H1 (cell line): ENCODE measurements around the gene CALU. TPM values are rescaled to one million over a fixed set of nuclear protein-coding genes. Genes with fewer than 3 reads are reported as not detected.

Source experiments
- CTCF ChIA-PET: fragments of 300-600 bp; sonication (Branson Sonifier 250); formaldehyde crosslinking; loops from one replicate; lab custom pipeline; 2021; ENCODE audit not compliant: partially characterized antibody; lab: Charles Lee
- POLR2A ChIA-PET: fragments of 300-600 bp; sonication (Branson Sonifier 250); formaldehyde crosslinking; loops from one replicate; lab custom pipeline; 2021; ENCODE audit warnings: inconsistent platforms; ENCODE audit not compliant: partially characterized antibody; lab: Charles Lee
- DNase-seq, 2 experiments: peaks; one replicate each; pipeline versions ENCODE4 v3.0.0 to v3.0.0-alpha.2; 2010 to 2022; ENCODE audit warnings: low spot score in 2 of 2, low read depth in 1 of 2, mixed read lengths in 1 of 2
- FAIRE-seq: peaks from 2 replicates; lab custom pipeline; 2011; peaks lifted over from hg19 to GRCh38; lab: Jason Lieb, UNC
- H2AFZ ChIP-seq: 2 replicates; pipeline ENCODE4 v1.8.1; 2012; ENCODE audit warnings: low read length, inconsistent platforms
- H2AK5ac ChIP-seq: 2 replicates; pipeline ENCODE4 v1.6.1; 2013; ENCODE audit warnings: low read depth, low read length
- H2BK120ac ChIP-seq: replicated peaks from 2 replicates; pipeline ENCODE3; 2013; ENCODE audit warnings: low read depth, low read length, inconsistent platforms
- H2BK12ac ChIP-seq: 2 replicates; pipeline ENCODE4 v1.6.1; 2013; ENCODE audit warnings: low read depth, low read length
- H2BK15ac ChIP-seq: 2 replicates; pipeline ENCODE4 v1.6.1; 2013; ENCODE audit warnings: low read length
- H2BK20ac ChIP-seq: 2 replicates; pipeline ENCODE4 v1.6.1; 2013; ENCODE audit warnings: low read length
- H2BK5ac ChIP-seq: 2 replicates; pipeline ENCODE4 v1.6.1; 2013; ENCODE audit warnings: low read depth, low read length
- H3K14ac ChIP-seq: 2 replicates; pipeline ENCODE4 v1.6.1; 2013; ENCODE audit warnings: inconsistent platforms; ENCODE audit not compliant: insufficient read length
- H3K18ac ChIP-seq: 2 replicates; pipeline ENCODE4 v1.6.1; 2013; ENCODE audit warnings: low read length; ENCODE audit errors: extremely low read depth
- H3K23ac ChIP-seq: 2 replicates; pipeline ENCODE4 v1.6.1; 2013; ENCODE audit warnings: inconsistent platforms; ENCODE audit not compliant: insufficient read length
- H3K23me2 ChIP-seq: 2 replicates; pipeline ENCODE4 v1.6.1; 2013; ENCODE audit warnings: low read depth, low read length
- H3K27ac ChIP-seq: 2 replicates; pipeline ENCODE4 v1.6.1; 2011; ENCODE audit warnings: low read depth, low read length, inconsistent platforms
- H3K27me3 ChIP-seq, 4 experiments: replicated peaks in 1 of 4; 1 replicate in 1 of 4; 2 replicates in 3 of 4; pipeline versions ENCODE4 v1.6.1 to v1.8.1; 2011 to 2013; ENCODE audit warnings: low read length in 3 of 4, mild to moderate bottlenecking in 3 of 4, inconsistent platforms in 2 of 4, mixed read lengths in 2 of 4, moderate library complexity in 1 of 4; ENCODE audit not compliant: control insufficient read depth in 3 of 4, insufficient read depth in 3 of 4; ENCODE audit errors: extremely low read depth in 1 of 4
- H3K36me3 ChIP-seq, 4 experiments: 2 replicates each; pipeline versions ENCODE4 v1.6.1 to v1.8.1; 2011 to 2013; ENCODE audit warnings: mild to moderate bottlenecking in 4 of 4, low read length in 3 of 4, moderate library complexity in 2 of 4, control low read depth in 1 of 4, inconsistent platforms in 1 of 4; ENCODE audit not compliant: insufficient read depth in 4 of 4, control insufficient read depth in 2 of 4
- H3K4ac ChIP-seq: replicated peaks from 2 replicates; pipeline ENCODE3; 2013; ENCODE audit warnings: low read length, low read depth, mixed read lengths, inconsistent platforms; ENCODE audit not compliant: insufficient read length
- H3K4me1 ChIP-seq, 4 experiments: replicated peaks in 1 of 4; 1 replicate in 1 of 4; 2 replicates in 3 of 4; pipeline versions ENCODE4 v1.6.1 to v1.8.1; 2011 to 2013; ENCODE audit warnings: low read length in 3 of 4, inconsistent platforms in 2 of 4, mixed read lengths in 1 of 4; ENCODE audit not compliant: insufficient read depth in 4 of 4, control insufficient read depth in 3 of 4
- H3K4me2 ChIP-seq, 2 experiments: 2 replicates each; pipeline versions ENCODE4 v1.6.1 to v1.8.1; 2011 to 2013; ENCODE audit warnings: low read depth in 2 of 2, low read length in 2 of 2, control low read depth in 1 of 2, inconsistent platforms in 1 of 2, mild to moderate bottlenecking in 1 of 2; ENCODE audit not compliant: insufficient read depth in 1 of 2
- H3K4me3 ChIP-seq, 4 experiments: fragments of 200-600, 300-600 bp in 1 of 4; sonication (generic), shearing (Covaris generic), sonication (Bioruptor Twin) in 1 of 4; 2 replicates each; pipeline versions ENCODE4 v1.5.1 to v1.8.1; 2011 to 2016; ENCODE audit warnings: low read length in 4 of 4, low read depth in 3 of 4, control low read depth in 2 of 4, inconsistent platforms in 2 of 4, mild to moderate bottlenecking in 2 of 4, mixed read lengths in 1 of 4, moderate library complexity in 1 of 4; ENCODE audit not compliant: insufficient read depth in 2 of 4; ENCODE audit errors: extremely low read depth in 1 of 4
- H3K56ac ChIP-seq: replicated peaks from 2 replicates; pipeline ENCODE3; 2013; ENCODE audit warnings: low read depth, mild to moderate bottlenecking, mixed read lengths, low read length, inconsistent platforms; ENCODE audit not compliant: insufficient read length
- H3K79me1 ChIP-seq: 2 replicates; pipeline ENCODE4 v1.6.1; 2013; ENCODE audit warnings: low read depth, low read length, control low read depth
- H3K79me2 ChIP-seq, 2 experiments: 2 replicates each; pipeline versions ENCODE4 v1.6.1 to v1.8.1; 2012 to 2013; ENCODE audit warnings: low read length in 2 of 2, mild to moderate bottlenecking in 2 of 2, inconsistent platforms in 1 of 2; ENCODE audit not compliant: insufficient read depth in 2 of 2, control insufficient read depth in 1 of 2
- H3K9ac ChIP-seq, 4 experiments: replicated peaks in 1 of 4; 1 replicate in 1 of 4; 2 replicates in 3 of 4; pipeline versions ENCODE4 v1.6.1 to v1.8.1; 2011 to 2013; ENCODE audit warnings: low read depth in 3 of 4, low read length in 3 of 4, control low read depth in 2 of 4, mild to moderate bottlenecking in 2 of 4, moderate library complexity in 2 of 4, inconsistent platforms in 1 of 4; ENCODE audit errors: extremely low read depth in 1 of 4
- H3K9me3 ChIP-seq, 2 experiments: 2 replicates each; pipeline versions ENCODE4 v1.6.1 to v1.8.1; 2012 to 2013; ENCODE audit warnings: mild to moderate bottlenecking in 2 of 2, moderate library complexity in 2 of 2, control low read depth in 1 of 2, inconsistent platforms in 1 of 2, low read depth in 1 of 2, low read length in 1 of 2, mixed read lengths in 1 of 2; ENCODE audit not compliant: insufficient read depth in 2 of 2
- H4K20me1 ChIP-seq, 2 experiments: replicated peaks in 1 of 2; 2 replicates each; pipeline versions ENCODE3 to v1.8.1; 2011 to 2013; ENCODE audit warnings: inconsistent platforms in 2 of 2, low read length in 2 of 2, mild to moderate bottlenecking in 1 of 2; ENCODE audit not compliant: insufficient read depth in 2 of 2, control insufficient read depth in 1 of 2
- H4K5ac ChIP-seq: 2 replicates; pipeline ENCODE4 v1.6.1; 2013; ENCODE audit warnings: low read length, low read depth, mixed read lengths, inconsistent platforms; ENCODE audit not compliant: insufficient read length
- H4K8ac ChIP-seq: 2 replicates; pipeline ENCODE4 v1.8.0; 2013; ENCODE audit warnings: mild to moderate bottlenecking, moderate library complexity, low read length, inconsistent platforms; ENCODE audit not compliant: insufficient read depth; ENCODE audit errors: extremely low read depth
- H4K91ac ChIP-seq: replicated peaks from 2 replicates; pipeline ENCODE3; 2013; ENCODE audit warnings: low read length, mixed read lengths, inconsistent platforms; ENCODE audit not compliant: insufficient read length
- EGR1 ChIP-seq: IDR thresholded peaks from 2 replicates; pipeline ENCODE4 v1.6.1; 2011; ENCODE audit warnings: low read depth, low read length, borderline replicate concordance
- EZH2 ChIP-seq: fragments of 200-600 bp; sonication (generic); IDR thresholded peaks from 2 replicates; pipeline ENCODE4 v1.7.1; 2012; ENCODE audit warnings: low read depth, mild to moderate bottlenecking, moderate library complexity, low read length, inconsistent platforms; ENCODE audit not compliant: severe bottlenecking
- KDM4A ChIP-seq: IDR thresholded peaks from one replicate; pipeline ENCODE4 v1.7.1; 2012; ENCODE audit warnings: low read depth, mild to moderate bottlenecking, moderate library complexity, low read length, inconsistent platforms; ENCODE audit not compliant: severe bottlenecking
- NANOG ChIP-seq: IDR thresholded peaks from 2 replicates; pipeline ENCODE4 v1.6.1; 2011; ENCODE audit warnings: low read length, low read depth, mild to moderate bottlenecking, inconsistent platforms; ENCODE audit not compliant: insufficient read depth, poor library complexity, severe bottlenecking
- POLR2A ChIP-seq, 2 experiments: IDR thresholded peaks; 1 replicate in 1 of 2; 2 replicates in 1 of 2; pipeline ENCODE4 v1.6.1; 2011; ENCODE audit warnings: low read depth in 2 of 2, low read length in 2 of 2, mild to moderate bottlenecking in 2 of 2; ENCODE audit errors: control extremely low read depth in 1 of 2
- TAF1 ChIP-seq: IDR thresholded peaks from 2 replicates; pipeline ENCODE4 v1.6.1; 2011; ENCODE audit warnings: mild to moderate bottlenecking, low read depth, low read length
- WGBS, 2 experiments: shearing (Covaris generic) in 1 of 2; methylation state at CpG; one replicate each; pipeline versions ENCODE4 v1.1.6 to v1.1.7; 2013 to 2015; ENCODE audit warnings: low lambda C conversion rate in 2 of 2, mixed read lengths in 2 of 2, inconsistent platforms in 1 of 2, low coverage in 1 of 2, missing lambda C conversion rate in 1 of 2; ENCODE audit not compliant: insufficient replicate concordance in 2 of 2, insufficient coverage in 1 of 2, insufficient read length in 1 of 2; ENCODE audit errors: extremely low coverage in 1 of 2, missing lambda C conversion rate in 1 of 2; 5-methylcytosine and 5-hydroxymethylcytosine counted together
- polyA plus RNA-seq, 7 experiments: library from polyadenylated mRNA; depleted of rRNA in 3 of 7; stranded (reverse) in 5 of 7; unstranded in 2 of 7; fragments of >200 nt in 5 of 7; fragments of 200-250 nt in 2 of 7; gene quantifications; 1 replicate in 5 of 7; 2 replicates in 1 of 7; 4 replicates in 1 of 7; pipeline versions ENCODE4 v1.2.1 to v1.2.3, GENCODE V29; 2011 to 2013; ENCODE audit warnings: missing spikeins in 2 of 7, mixed read lengths in 2 of 7
- total RNA-seq: library from RNA; stranded (reverse); fragmentation: NEBNext Ultra II Directional; extraction: Animal tissue kit (Norgen Biotek cat#: 25700); gene quantifications from 2 replicates; pipeline ENCODE4 v1.2.1, GENCODE V29; 2021

Gene CALU
- total and polyA plus RNA-seq, 2 of the 8 experiments (the other 6 are each of a cell fraction or from before 2014, with no cell fraction given), result 67.2 to 170 TPM

DNA sequence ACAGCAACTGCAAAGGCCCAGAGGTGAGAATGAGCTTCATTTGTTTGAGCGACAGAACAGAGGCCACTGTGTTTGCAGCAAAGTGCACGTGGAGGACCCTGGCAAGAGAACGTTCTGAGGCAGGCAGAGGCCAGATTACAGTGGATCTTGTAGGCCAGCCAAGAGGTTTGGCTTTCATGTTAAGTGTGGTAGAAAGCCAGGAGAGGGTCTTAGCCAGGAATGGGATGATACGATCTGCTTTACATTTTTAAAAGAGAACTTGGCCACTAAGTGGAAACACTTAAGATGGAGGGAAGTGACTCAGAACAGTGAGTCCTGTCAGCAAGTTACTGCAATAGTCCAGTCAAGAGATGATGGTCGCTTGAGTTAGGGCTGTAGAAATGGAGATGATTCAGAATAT, 57.2 kb downstream of the CALU start:
- H3K23me2 ChIP-seq, result peaks cover 5% of the 10 kb centered on the region; the same call in 1 of the 2 replicates
- H4K5ac ChIP-seq, result no peak overlapping the region
- FAIRE-seq (no peak), DNase-seq (no peak)
- H2BK5ac ChIP-seq, result no peak overlapping the region
- H3K23ac ChIP-seq, result no peak overlapping the region
- POLR2A ChIA-PET, result interaction anchor here (0.9 to 2.4 kb wide), 5 partner anchors 9 to 342 kb away, joined by 3 to 9 read pairs (median 3); no protein-coding TSS in a partner anchor
- no peaks in the 10 kb centered on the region for H3K9me3 ChIP-seq
- no peak overlapping the region for H3K4me3 ChIP-seq
- no peak overlapping the region for H3K4ac ChIP-seq
- H4K8ac ChIP-seq, result no peak overlapping the region
- no peak overlapping the region for H2AFZ ChIP-seq
- no peak overlapping the region for H3K14ac ChIP-seq
- no peak overlapping the region for H3K4me2 ChIP-seq
- CTCF ChIA-PET, result interaction anchor here (0.9 to 5.8 kb wide), 4 partner anchors 10 to 85 kb away, joined by 3 to 42 read pairs (median 6); no protein-coding TSS in a partner anchor
- WGBS, 2 experiments, result 94% methylated on average over 4 of the region's 5 CpGs; no CpG with 5 or more reads in 1 of the 2 experiments
- no peak overlapping the region; a peak in 1 of 7 replicates for H3K9ac ChIP-seq
- no peaks in the 10 kb centered on the region for H3K79me2 ChIP-seq
- H3K79me1 ChIP-seq, result no peaks in the 10 kb centered on the region
- no peak for TF ChIP-seq EZH2
- TF ChIP-seq KDM4A, result no peak
- no peak for TF ChIP-seq NANOG
- TF ChIP-seq EGR1, result no peak
- TF ChIP-seq POLR2A (IDR thresholded peaks at IDR 0.05; ENCODE audit: control extremely low read depth in 1 of 2, low read depth in 2 of 2, low read length in 2 of 2), result no peak
- no peak for TF ChIP-seq TAF1
- no peak overlapping the region for H2BK20ac ChIP-seq
- H2BK12ac ChIP-seq, result no peak overlapping the region
- no peak overlapping the region for H4K91ac ChIP-seq
- H3K18ac ChIP-seq, result no peak overlapping the region
- peaks cover 6 to 11% (median 7%) of the 10 kb centered on the region in 4 experiments for H3K4me1 ChIP-seq
- no peak overlapping the region for H2BK120ac ChIP-seq
- no peak overlapping the region for H2BK15ac ChIP-seq
- H2AK5ac ChIP-seq, result no peak overlapping the region
- H4K20me1 ChIP-seq, result no peaks in the 10 kb centered on the region
- no peaks in the 10 kb centered on the region for H3K27me3 ChIP-seq
- no peak overlapping the region for H3K56ac ChIP-seq
- peaks cover 2 to 24% (median 7%) of the 10 kb centered on the region in 4 experiments; a peak in 6 of 8 replicates for H3K36me3 ChIP-seq
- H3K27ac ChIP-seq, result no peak overlapping the region
